HepG2 (cell line): ENCODE measurements around the gene GADD45A. TPM values are rescaled to one million over a fixed set of nuclear protein-coding genes. Genes with fewer than 3 reads are reported as not detected.
A peak's percentile ranks its signal among the peaks of the same experiment; 100 is the strongest.

Experiments used
- CSRNP2 ChIP-seq: sonication (generic); formaldehyde crosslinking; conservative IDR thresholded peaks from 2 replicates; pipeline ENCODE4 v1.8.0; 2022; ENCODE audit warnings: low read depth, missing genetic modification reagents
- DNMT3B ChIP-seq: conservative IDR thresholded peaks from 2 replicates; pipeline ENCODE4 v1.6.1; 2016; ENCODE audit warnings: missing biosample characterization, control low read depth
- ETS1 ChIP-seq: sonication (generic); formaldehyde crosslinking; IDR thresholded peaks from 2 replicates; pipeline ENCODE4 v1.4.0; 2020; ENCODE audit warnings: missing genetic modification reagents
- NR1H2 ChIP-seq: sonication (generic); formaldehyde crosslinking; IDR thresholded peaks from 2 replicates; pipeline ENCODE4 v1.8.1; 2022; ENCODE audit warnings: low read depth, missing genetic modification reagents, borderline replicate concordance
- PHF20 ChIP-seq: sonication (generic); formaldehyde crosslinking; IDR thresholded peaks from 2 replicates; pipeline ENCODE4 v1.5.0; 2020; ENCODE audit warnings: mild to moderate bottlenecking, missing genetic modification reagents
- PRDM15 ChIP-seq: sonication (generic); formaldehyde crosslinking; IDR thresholded peaks from 2 replicates; pipeline ENCODE4 v1.4.0; 2020; ENCODE audit warnings: missing genetic modification reagents
- RCOR2 ChIP-seq: IDR thresholded peaks from 2 replicates; pipeline ENCODE4 v1.6.1; 2016; ENCODE audit warnings: missing biosample characterization, missing genetic modification reagents
- RNF219 ChIP-seq: sonication (generic); formaldehyde crosslinking; IDR thresholded peaks from 2 replicates; pipeline ENCODE4 v1.5.0; 2020; ENCODE audit warnings: mild to moderate bottlenecking, missing genetic modification reagents
- SALL1 ChIP-seq: sonication (generic); formaldehyde crosslinking; IDR thresholded peaks from 2 replicates; pipeline ENCODE4 v1.8.0; 2022; ENCODE audit warnings: mild to moderate bottlenecking, missing genetic modification reagents
- SMAD3 ChIP-seq: sonication (generic); formaldehyde crosslinking; IDR thresholded peaks from 2 replicates; pipeline ENCODE4 v1.4.0; 2020; ENCODE audit warnings: missing genetic modification reagents
- SMAD9 ChIP-seq: sonication (generic); formaldehyde crosslinking; IDR thresholded peaks from 2 replicates; pipeline ENCODE4 v1.5.1; 2020; ENCODE audit warnings: mild to moderate bottlenecking, missing genetic modification reagents
- SP2 ChIP-seq: sonication (generic); formaldehyde crosslinking; IDR thresholded peaks from 2 replicates; pipeline ENCODE4 v1.5.1; 2020; ENCODE audit warnings: mild to moderate bottlenecking, missing genetic modification reagents
- ZBTB10 ChIP-seq: sonication (generic); formaldehyde crosslinking; IDR thresholded peaks from 2 replicates; pipeline ENCODE4 v1.4.0; 2020; ENCODE audit warnings: missing genetic modification reagents, borderline replicate concordance
- ZFP36 ChIP-seq: fragments of 150-350 bp; IDR thresholded peaks from 2 replicates; pipeline ENCODE4 v1.6.1; 2018; ENCODE audit warnings: borderline replicate concordance, low read length, low read depth; ENCODE audit not compliant: partially characterized antibody
- ZFX ChIP-seq: sonication (generic); formaldehyde crosslinking; IDR thresholded peaks from 2 replicates; pipeline ENCODE4 v1.4.0; 2020; ENCODE audit warnings: mild to moderate bottlenecking, low read depth, missing genetic modification reagents, moderate library complexity
- ZNF337 ChIP-seq: sonication (generic); formaldehyde crosslinking; IDR thresholded peaks from 2 replicates; pipeline ENCODE4 v1.5.1; 2020; ENCODE audit warnings: missing genetic modification reagents, low read depth, mild to moderate bottlenecking, borderline replicate concordance
- ZNF703 ChIP-seq: sonication (generic); formaldehyde crosslinking; IDR thresholded peaks from 2 replicates; pipeline ENCODE4 v1.5.1; 2020; ENCODE audit warnings: missing genetic modification reagents, mild to moderate bottlenecking, moderate library complexity, borderline replicate concordance
- ZNF850 ChIP-seq: sonication (generic); formaldehyde crosslinking; conservative IDR thresholded peaks from 2 replicates; pipeline ENCODE4 v1.9.0; 2021; ENCODE audit warnings: mild to moderate bottlenecking, missing genetic modification reagents
- polyA plus RNA-seq, 8 experiments: library from polyadenylated mRNA; depleted of rRNA in 3 of 8; stranded (reverse) in 7 of 8; unstranded in 1 of 8; fragments of >200 nt; fragmentation: Illumina TruSeq in 4 of 8; extraction: Trizol in 4 of 8; gene quantifications; 2 replicates each; pipeline versions ENCODE4 v1.2.1 to v1.2.3, GENCODE V29; 2011 to 2016; ENCODE audit warnings: low read depth in 4 of 8, missing spikeins in 1 of 8, mixed read lengths in 1 of 8; ENCODE audit not compliant: insufficient read depth in 1 of 8
- total RNA-seq, 5 experiments: library from RNA; depleted of rRNA; stranded (reverse); fragments of >200 nt; fragmentation: Illumina TruSeq; extraction: Trizol; gene quantifications; 2 replicates each; pipeline ENCODE4 v1.2.3, GENCODE V29; 2016; ENCODE audit warnings: low read depth in 1 of 5

Gene GADD45A
- total and polyA plus RNA-seq, 2 of the 13 experiments (the other 11 are each of a cell fraction or from before 2014, with no cell fraction given), result 33.2 to 46.2 TPM

- peak; percentile 11; the same call in 1 of the 2 replicates for TF ChIP-seq PRDM15
- TF ChIP-seq ZFP36, result no peak
- peak; percentile 68 for TF ChIP-seq SP2 (CRISPR knock-in tag)
- TF ChIP-seq ETS1 (CRISPR knock-in tag), result no peak
- TF ChIP-seq ZNF337, result peak; percentile 31; the same call in 1 of the 2 replicates
- TF ChIP-seq PHF20 (CRISPR knock-in tag), result no peak
- no peak for TF ChIP-seq NR1H2 (CRISPR knock-in tag)
- peak; percentile 85 for TF ChIP-seq ZFX (CRISPR knock-in tag)
- TF ChIP-seq ZNF703 (CRISPR knock-in tag), result no peak
- TF ChIP-seq SMAD3 (CRISPR knock-in tag), result no peak
- TF ChIP-seq RNF219 (CRISPR knock-in tag), result no peak
- TF ChIP-seq SALL1 (CRISPR knock-in tag), result peak; percentile 95
- TF ChIP-seq RCOR2 (CRISPR knock-in tag), result no peak
- TF ChIP-seq ZNF850, result 0 out of 2 replicates have a peak, but pooled peaks have one; percentile 89
- peak; percentile 53 for TF ChIP-seq ZBTB10 (CRISPR knock-in tag)
- no peak; the same call in 1 of the 2 replicates for TF ChIP-seq CSRNP2
- TF ChIP-seq DNMT3B (CRISPR knock-in tag), result no peak
- TF ChIP-seq SMAD9 (CRISPR knock-in tag), result no peak
These were observed at the start of gene GADD45A (continued) for GRCh38 chr1:67685067-67685557.
